NT2/D1 (cell line): ENCODE results near the gene CHMP2B.

Experiments
- DNase-seq: peaks from one replicate; pipeline ENCODE4 v3.0.0-alpha.2; 2011; ENCODE audit warnings: low read depth, low spot score
- H3K27me3 ChIP-seq: 2 replicates; pipeline ENCODE4 v1.6.0; 2011; ENCODE audit warnings: mild to moderate bottlenecking; ENCODE audit not compliant: insufficient read length, insufficient read depth
- H3K36me3 ChIP-seq: 2 replicates; pipeline ENCODE4 v1.6.1; 2011; ENCODE audit warnings: mild to moderate bottlenecking, low read length, mixed read lengths; ENCODE audit not compliant: insufficient read depth, insufficient read length
- H3K4me1 ChIP-seq: 2 replicates; pipeline ENCODE4 v1.5.1; 2011; ENCODE audit not compliant: insufficient read depth, insufficient read length
- H3K4me3 ChIP-seq: 2 replicates; pipeline ENCODE4 v1.5.1; 2011; ENCODE audit warnings: low read depth; ENCODE audit not compliant: insufficient read length
- H3K9ac ChIP-seq: 2 replicates; pipeline ENCODE4 v1.6.0; 2011; ENCODE audit warnings: low read depth; ENCODE audit not compliant: insufficient read length
- H3K9me3 ChIP-seq: 2 replicates; pipeline ENCODE4 v1.5.1; 2011; ENCODE audit warnings: mild to moderate bottlenecking, low read length; ENCODE audit not compliant: insufficient read depth
- SUZ12 ChIP-seq: IDR thresholded peaks from 2 replicates; pipeline ENCODE4 v1.6.1; 2011; ENCODE audit not compliant: insufficient read length, insufficient read depth; ENCODE audit errors: extremely low read depth
- YY1 ChIP-seq: IDR thresholded peaks from 2 replicates; pipeline ENCODE4 v1.6.1; 2011; ENCODE audit not compliant: insufficient read length, insufficient read depth
- ZNF274 ChIP-seq: IDR thresholded peaks from 2 replicates; pipeline ENCODE4 v1.6.1; 2011; ENCODE audit warnings: mild to moderate bottlenecking, low read depth, low read length

Gene CHMP2B

DNA sequence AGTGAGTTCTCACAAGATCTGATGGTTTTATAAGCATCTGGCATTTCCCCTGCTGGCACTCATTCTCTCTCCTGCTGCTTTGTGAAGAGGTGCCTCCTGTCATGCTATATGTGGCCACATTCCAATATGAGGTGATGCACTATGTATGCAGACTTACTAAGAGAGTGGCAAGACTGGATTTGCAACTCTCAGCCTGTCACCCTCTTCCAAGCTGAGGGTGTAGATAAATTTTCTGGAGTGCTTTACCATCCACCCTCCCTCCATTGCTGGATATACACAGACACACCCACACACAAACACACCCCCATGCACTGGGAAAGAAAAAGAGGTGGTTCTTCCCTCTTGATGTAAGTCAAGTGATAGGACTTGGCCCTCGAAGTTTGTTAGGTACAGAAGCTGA lies 30.2 kb upstream of the CHMP2B start:
- H3K27me3 ChIP-seq: no peaks in the 10 kb centered on the region
- DNase-seq: no peak
- H3K9ac ChIP-seq: no peak overlapping the region
- H3K36me3 ChIP-seq: no peaks in the 10 kb centered on the region
- no peak for TF ChIP-seq SUZ12
- no peak for TF ChIP-seq YY1
- no peak for TF ChIP-seq ZNF274
- H3K4me1 ChIP-seq: no peaks in the 10 kb centered on the region
- peaks cover 20% of the 10 kb centered on the region for H3K9me3 ChIP-seq
- H3K4me3 ChIP-seq: no peak overlapping the region

DNA sequence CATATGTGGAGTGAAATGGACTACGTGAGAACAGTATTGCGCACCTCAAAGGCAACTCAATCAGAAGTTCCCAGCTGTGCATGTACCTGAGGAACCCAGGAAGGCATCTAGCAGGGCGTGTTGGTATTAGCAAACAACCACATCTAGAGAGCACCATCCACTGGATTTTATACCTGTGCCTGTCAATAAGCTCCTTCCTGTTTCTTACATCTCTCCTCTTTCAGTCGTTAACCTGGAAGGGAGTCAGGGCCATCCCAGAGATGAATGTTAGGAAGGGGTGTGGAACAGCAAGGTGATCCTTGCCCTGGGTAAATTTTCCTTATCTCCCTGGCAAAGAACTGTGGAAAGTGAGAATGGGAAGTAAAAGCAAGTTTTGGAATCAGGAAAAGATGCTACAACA lies 29.6 kb upstream of the CHMP2B start:
- Histone ChIP-seq H3K9me3 (peaks cover 20% of the 10 kb centered on the region), H3K4me3 (no peak overlapping the region), H3K27me3 (no peaks in the 10 kb centered on the region), H3K36me3 (no peaks in the 10 kb centered on the region), H3K4me1 (no peaks in the 10 kb centered on the region), H3K9ac (no peak overlapping the region)
- DNase-seq: no peak
- TF ChIP-seq YY1: no peak
- TF ChIP-seq SUZ12: no peak
- no peak for TF ChIP-seq ZNF274

DNA sequence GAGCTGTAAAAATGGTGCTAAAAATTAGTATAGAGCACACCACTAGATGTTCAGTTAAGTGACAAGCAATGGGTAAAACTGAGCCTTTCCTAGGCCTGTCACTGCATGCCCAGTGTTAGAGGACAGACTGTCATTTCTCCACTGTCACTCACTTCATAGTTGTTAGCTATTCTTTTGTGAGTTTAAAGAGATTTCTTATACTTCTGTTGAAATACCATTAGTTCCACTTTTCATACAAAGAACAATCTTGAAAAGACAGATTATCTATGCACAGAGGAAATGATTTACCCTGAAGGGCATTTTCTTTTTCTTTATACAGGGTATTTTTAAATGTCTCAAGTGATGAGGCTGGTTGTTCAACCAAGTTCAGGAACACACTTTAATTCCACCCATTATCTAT lies 28.3 kb upstream of the CHMP2B start:
- H3K27me3 ChIP-seq: no peaks in the 10 kb centered on the region
- H3K9me3 ChIP-seq: peaks cover 20% of the 10 kb centered on the region
- TF ChIP-seq ZNF274 (no peak), SUZ12 (no peak)
- H3K4me1 ChIP-seq: no peaks in the 10 kb centered on the region
- H3K9ac ChIP-seq: no peak overlapping the region
- H3K4me3 ChIP-seq: no peak overlapping the region
- no peak for DNase-seq
- H3K36me3 ChIP-seq: no peaks in the 10 kb centered on the region

DNA sequence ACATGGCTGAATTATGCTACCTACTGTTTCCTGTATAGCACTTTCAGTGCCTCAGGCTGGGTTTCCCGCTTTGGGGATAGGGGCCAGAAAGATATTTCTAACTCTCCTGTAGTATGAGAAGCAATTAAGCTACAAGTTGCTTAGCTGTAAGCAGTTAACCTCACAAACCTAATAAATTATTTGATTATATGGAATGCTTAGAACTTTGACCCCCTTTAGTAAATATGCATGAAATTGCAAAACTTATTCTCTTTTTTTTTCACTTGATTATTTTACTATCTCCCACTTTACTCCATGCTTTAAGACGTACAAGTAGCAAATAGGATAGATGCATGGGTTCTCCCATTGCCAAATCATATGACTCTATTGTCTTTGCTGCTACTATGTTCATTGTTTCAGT lies 27.5 kb upstream of the CHMP2B start:
- no peaks in the 10 kb centered on the region for H3K27me3 ChIP-seq
- no peak for DNase-seq
- H3K4me3 ChIP-seq: no peak overlapping the region
- TF ChIP-seq SUZ12 (no peak), ZNF274 (no peak), YY1 (no peak)
- H3K36me3 ChIP-seq: no peaks in the 10 kb centered on the region
- H3K9me3 ChIP-seq: peaks cover 20% of the 10 kb centered on the region
- H3K9ac ChIP-seq: no peak overlapping the region
- no peaks in the 10 kb centered on the region for H3K4me1 ChIP-seq

DNA sequence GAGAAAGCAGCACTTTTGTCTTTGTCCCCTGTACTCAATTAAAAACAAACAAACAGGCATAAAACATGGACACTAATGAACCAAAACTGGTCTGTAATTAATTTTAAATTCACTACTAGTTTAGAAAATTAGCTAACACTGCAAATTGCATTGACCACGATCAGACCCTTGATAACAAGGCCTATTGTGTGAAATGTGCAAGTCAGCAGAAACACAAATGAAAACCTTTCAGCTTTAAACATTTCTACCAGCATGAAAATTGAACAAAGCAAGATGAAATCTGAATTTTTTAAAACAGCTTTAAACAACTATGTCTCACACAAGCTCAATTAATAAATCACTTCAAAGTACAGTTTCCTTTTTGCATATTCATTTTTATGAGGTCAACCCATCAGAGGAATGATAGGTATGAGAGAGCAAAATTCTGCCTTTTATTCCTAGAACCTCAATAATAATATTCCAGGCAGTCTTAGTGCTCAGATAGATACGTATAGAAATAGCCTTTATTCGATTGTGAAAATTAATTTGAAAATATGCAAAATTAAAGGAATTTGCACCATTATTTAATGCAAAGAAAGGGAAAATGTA lies 27.0 kb upstream of the CHMP2B start:
- no peaks in the 10 kb centered on the region for H3K36me3 ChIP-seq
- H3K4me1 ChIP-seq: no peaks in the 10 kb centered on the region
- H3K4me3 ChIP-seq: no peak overlapping the region
- no peak for DNase-seq
- H3K9ac ChIP-seq: no peak overlapping the region
- no peaks in the 10 kb centered on the region for H3K27me3 ChIP-seq
- H3K9me3 ChIP-seq: peaks cover 20% of the 10 kb centered on the region
- no peak for TF ChIP-seq YY1
- TF ChIP-seq ZNF274: no peak
- no peak for TF ChIP-seq SUZ12

DNA sequence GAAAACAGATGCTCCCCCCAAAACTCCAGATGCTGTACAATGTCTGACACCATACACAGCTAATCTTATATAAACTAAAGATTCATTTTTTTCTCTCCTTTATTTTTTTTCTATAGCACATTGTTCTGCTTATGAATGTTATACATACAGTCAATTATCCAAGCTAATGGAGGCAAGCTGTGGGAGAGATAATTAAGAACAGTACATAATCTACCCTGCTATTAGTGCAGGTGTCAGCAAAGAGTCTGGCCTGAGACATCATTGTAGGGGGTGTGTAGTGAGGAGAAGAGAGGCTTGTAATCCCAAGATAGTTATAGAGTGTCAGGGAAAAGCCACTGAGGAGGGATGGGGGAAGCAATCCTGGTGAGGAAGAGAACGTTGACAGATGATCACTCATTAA lies 25.4 kb upstream of the CHMP2B start:
- TF ChIP-seq YY1 (no peak), ZNF274 (no peak), SUZ12 (no peak)
- Histone ChIP-seq H3K9me3 (peaks cover 7% of the 10 kb centered on the region; the same call in 1 of the 2 replicates), H3K27me3 (no peaks in the 10 kb centered on the region), H3K36me3 (no peaks in the 10 kb centered on the region), H3K9ac (no peak overlapping the region), H3K4me3 (no peak overlapping the region), H3K4me1 (no peaks in the 10 kb centered on the region)
- DNase-seq: no peak

DNA sequence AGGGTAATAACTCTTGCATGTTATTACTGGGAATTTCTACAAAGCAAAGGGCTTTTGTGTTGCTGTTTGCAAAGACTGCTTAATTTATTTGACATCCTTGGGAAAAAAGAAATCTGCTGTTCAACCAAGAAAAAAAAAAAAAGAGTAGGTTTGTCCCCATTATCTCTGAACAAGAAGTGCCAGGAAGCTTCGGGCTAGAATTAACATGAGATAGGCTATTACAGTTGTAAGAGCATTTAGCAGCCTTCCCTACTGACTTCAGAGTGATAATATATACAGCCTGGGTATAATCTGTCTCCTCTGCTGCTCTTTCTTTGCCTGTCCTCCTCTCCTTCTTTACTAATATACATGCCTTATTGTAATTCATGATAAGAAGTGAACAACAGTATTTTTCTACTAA lies 23.3 kb upstream of the CHMP2B start:
- DNase-seq: no peak
- TF ChIP-seq ZNF274 (no peak), SUZ12 (no peak), YY1 (no peak)
- Histone ChIP-seq H3K9ac (no peak overlapping the region), H3K36me3 (no peaks in the 10 kb centered on the region), H3K27me3 (no peaks in the 10 kb centered on the region), H3K4me3 (no peak overlapping the region), H3K4me1 (no peaks in the 10 kb centered on the region), H3K9me3 (no peaks in the 10 kb centered on the region)

DNA sequence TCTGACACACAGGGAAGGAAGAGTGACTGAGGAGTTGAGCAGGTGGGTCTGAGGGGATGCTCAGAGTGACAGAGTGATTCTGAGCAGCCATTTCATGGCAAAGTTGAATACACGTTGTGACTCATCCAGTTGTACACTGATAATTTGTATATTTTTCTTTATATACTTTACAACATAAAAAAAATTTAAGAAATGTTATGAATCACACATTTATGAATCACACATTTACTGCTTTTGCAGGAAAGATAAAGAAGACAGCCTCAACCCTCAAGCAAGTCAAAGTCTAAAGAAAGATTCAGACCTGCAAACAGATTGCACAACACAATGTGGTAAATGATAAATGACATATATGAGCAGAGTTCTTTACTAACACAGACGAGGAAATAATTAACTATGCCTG lies 21.0 kb upstream of the CHMP2B start:
- TF ChIP-seq YY1 (no peak), ZNF274 (no peak), SUZ12 (no peak)

More for the DNA sequence above, 21.0 kb upstream of the CHMP2B start:
- no peak overlapping the region for H3K9ac ChIP-seq
- no peaks in the 10 kb centered on the region for H3K36me3 ChIP-seq
- H3K4me1 ChIP-seq: no peaks in the 10 kb centered on the region
- no peak overlapping the region for H3K4me3 ChIP-seq
- H3K9me3 ChIP-seq: no peaks in the 10 kb centered on the region
- DNase-seq: no peak
- no peaks in the 10 kb centered on the region for H3K27me3 ChIP-seq
